GM12873 (cell line): Measurements from ENCODE around the gene ZNF597.

ENCODE experiments used
- TF ChIP-seq, protein P1 (sequence below): IDR thresholded peaks from 2 replicates; pipeline ENCODE4 v1.5.1; 2012; ENCODE audit warnings: low read depth, mild to moderate bottlenecking, moderate library complexity, low read length, control low read depth; ENCODE audit not compliant: insufficient read depth; ENCODE audit errors: missing control alignments

The ZNF597 gene

DNA sequence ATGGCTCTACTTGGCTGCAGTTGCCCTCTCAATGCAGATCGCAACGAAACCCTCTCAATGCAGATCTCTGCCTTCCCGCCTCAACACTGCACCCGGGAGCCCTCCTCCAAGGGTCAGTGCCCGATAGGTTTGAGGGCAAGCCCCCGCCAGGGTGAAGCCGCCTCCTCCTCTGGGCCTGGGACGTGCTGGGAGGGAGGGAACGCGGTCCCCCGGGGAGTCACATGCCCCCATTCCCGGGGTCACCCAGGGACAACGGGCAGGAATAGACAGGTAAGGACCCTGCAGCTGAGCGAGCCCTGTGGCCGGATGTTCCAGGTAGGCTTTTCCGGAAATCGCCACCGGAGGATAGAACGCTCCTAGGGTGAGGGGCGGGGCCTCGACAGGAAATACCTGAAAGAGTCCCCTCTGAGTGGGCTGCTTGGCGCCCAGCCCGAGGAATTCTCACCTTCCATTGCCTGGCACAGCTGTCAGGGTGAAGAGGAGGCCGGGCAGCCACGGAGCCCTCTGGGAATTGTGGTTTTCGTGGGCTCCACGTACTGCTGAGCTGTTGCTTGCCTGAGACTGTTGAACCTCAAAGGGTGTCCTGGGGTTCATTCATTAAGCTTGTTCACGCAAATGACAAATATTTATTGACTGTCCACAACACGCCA lies 29.4 kb downstream of the ZNF597 start:
- TF ChIP-seq, protein P1, sequence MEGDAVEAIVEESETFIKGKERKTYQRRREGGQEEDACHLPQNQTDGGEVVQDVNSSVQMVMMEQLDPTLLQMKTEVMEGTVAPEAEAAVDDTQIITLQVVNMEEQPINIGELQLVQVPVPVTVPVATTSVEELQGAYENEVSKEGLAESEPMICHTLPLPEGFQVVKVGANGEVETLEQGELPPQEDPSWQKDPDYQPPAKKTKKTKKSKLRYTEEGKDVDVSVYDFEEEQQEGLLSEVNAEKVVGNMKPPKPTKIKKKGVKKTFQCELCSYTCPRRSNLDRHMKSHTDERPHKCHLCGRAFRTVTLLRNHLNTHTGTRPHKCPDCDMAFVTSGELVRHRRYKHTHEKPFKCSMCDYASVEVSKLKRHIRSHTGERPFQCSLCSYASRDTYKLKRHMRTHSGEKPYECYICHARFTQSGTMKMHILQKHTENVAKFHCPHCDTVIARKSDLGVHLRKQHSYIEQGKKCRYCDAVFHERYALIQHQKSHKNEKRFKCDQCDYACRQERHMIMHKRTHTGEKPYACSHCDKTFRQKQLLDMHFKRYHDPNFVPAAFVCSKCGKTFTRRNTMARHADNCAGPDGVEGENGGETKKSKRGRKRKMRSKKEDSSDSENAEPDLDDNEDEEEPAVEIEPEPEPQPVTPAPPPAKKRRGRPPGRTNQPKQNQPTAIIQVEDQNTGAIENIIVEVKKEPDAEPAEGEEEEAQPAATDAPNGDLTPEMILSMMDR = no peak

DNA sequence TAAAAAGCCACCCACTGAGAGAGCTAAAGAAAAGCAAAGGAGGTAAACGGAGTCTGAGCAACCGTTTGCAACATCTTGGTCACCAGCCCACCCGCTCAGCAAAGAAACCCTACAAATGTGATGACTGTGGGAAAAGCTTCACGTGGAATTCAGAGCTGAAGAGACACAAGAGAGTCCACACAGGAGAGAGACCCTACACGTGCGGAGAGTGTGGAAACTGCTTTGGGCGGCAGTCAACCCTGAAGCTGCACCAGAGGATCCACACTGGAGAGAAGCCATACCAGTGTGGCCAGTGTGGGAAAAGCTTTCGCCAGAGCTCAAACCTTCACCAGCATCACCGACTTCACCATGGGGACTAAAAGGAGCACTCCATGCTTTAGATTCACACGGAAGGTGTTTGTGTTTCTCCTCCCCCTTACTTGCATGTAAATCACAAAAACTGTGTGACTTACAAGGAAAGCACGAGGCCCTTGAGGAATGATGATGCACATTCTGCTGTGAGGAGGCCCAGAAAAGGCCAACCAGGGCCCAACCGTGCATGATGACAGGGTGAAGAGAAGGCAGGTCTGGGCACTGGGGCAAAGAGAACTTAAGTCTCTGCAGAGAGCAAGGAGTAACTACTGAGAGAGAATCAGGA lies 34.6 kb downstream of the ZNF597 start:
- TF ChIP-seq, protein P1 = no peak

GRCh38 chr16:3401719-3402397 lies 41.4 kb downstream of the ZNF597 start:
- TF ChIP-seq, protein P1 = no peak

- TF ChIP-seq, protein P1 = peak; percentile 21
Observed at GRCh38 chr16:3400779-3401688, 42.3 kb downstream of the ZNF597 start, which contains the start of the genes ZNF174 and ZSCAN32. ZNF174 (plus strand) TSS chr16:3401215; CDS start chr16:3402005, 790 bp downstream. ZSCAN32 (minus strand) TSS chr16:3401004; CDS start chr16:3397557, 3,447 bp downstream.

DNA sequence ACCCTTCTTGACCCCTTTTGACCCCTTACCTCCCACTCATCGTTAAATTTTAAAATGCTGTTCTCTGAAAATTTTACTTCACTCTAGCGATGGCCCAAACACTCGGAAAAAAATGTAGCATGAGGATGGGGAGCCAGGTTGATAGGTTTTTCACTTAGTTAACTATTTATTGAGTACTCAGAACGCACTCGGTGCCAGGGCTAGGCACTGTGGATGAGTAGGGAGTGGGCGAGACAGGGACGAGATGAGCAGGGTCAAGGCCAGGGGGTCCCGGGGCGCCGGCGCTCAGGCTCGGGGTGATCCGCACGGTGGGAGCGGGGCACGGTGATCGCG lies 42.9 kb downstream of the ZNF597 start:
- TF ChIP-seq, protein P1 = no peak

DNA sequence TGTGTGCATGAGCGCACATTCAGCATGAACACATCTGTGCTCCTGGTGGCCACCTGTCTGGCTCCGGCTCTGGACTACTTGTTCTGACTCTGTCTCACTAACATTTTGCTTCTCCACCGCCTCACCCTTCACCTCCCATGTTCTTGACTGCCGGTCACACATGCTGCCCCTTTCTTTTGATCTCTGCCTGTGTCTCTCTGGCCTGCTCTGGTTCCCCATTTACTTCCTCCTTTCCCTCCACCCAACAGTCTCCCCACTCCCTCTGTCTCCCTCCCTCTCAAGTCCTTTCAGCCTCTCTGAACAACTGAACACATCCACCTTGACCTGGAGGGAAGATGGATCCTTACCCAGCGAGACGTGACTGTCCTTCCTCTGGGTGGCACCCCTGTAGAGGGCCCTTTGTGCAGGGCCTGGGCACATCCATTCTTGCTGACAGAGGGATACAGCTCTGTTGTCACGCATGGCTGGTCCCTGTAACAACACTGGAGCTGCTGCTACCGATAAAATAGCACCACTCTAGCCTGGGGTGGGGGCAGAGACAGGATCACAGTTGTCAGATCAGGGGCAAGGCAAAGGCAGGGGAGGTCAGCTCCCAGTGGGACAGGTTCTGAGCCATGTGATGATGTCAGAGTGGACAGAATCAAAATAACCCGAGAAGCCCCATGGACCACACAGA lies 53.5 kb downstream of the ZNF597 start:
- TF ChIP-seq, protein P1 = no peak
